Measurements from ENCODE around the gene ANKRD2. TPM values are rescaled to one million over a fixed set of nuclear protein-coding genes. Genes with fewer than 3 reads are reported as not detected.
"Not testable (repeated sequence)": the region's sequence is repeated elsewhere in the genome, so short reads cannot be mapped to it uniquely, and the experiment has no call there.

The ANKRD2 gene
- total RNA-seq, 1 experiment from 2014 or later, result 5.8 TPM

DNA sequence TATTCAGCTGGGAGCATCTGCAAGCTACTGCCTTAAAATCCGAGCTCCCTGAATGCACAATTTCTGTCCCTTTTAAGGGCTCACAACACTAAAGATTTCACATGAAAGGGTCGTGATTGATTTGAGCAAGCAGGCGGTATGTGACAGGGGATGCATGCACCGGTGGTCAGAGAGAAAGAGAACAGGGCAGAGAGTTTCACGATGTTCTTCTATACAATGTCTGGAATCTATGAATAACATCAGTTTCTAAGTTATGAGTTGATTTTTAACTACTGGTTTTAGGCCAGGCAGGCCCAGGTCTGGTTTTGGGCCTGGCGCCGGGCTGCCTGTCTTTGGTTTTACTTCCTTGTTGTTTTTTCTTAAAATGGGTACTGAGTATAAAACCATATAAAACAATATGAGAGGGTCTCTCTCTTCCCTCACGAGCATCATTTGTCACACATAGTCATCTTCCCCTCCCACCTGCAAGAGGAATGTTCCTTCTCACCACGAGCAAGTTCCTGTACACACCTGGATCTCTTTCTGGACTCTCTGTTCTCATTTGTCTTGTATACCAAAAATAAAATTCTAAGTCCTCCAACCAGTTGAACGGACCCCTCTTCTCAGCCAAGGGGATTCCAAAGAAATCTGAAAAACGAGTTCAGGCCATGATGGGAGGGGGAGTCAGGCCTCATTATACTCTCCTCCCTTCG, 11.0 kb upstream of the ANKRD2 start:
- H3K27me3 Mint-ChIP-seq (ENCODE audit: insufficient read depth, unreplicated experiment); H3K4me1 Mint-ChIP-seq (ENCODE audit: insufficient read depth, unreplicated experiment); DNase-seq (ENCODE audit: unreplicated experiment); BruUV-seq (replicated peaks); H3K27ac Mint-ChIP-seq (ENCODE audit: low read depth, unreplicated experiment); H3K36me3 Mint-ChIP-seq (ENCODE audit: insufficient read depth, unreplicated experiment); H3K4me3 Mint-ChIP-seq (ENCODE audit: unreplicated experiment); intact Hi-C loops (cut with micrococcal nuclease): not testable (repeated sequence)
- ChIA-PET CTCF (interaction anchor here (0.8 kb wide), 1 partner anchor 97 kb away, joined by 3 read pairs; no protein-coding TSS in a partner anchor), POLR2A (interaction anchor here (0.6 kb wide), 1 partner anchor 95 kb away, joined by 4 read pairs; no protein-coding TSS in a partner anchor)
- H3K9me3 Mint-ChIP-seq (ENCODE audit: unreplicated experiment), result peaks cover 19% of the 10 kb centered on the region

DNA sequence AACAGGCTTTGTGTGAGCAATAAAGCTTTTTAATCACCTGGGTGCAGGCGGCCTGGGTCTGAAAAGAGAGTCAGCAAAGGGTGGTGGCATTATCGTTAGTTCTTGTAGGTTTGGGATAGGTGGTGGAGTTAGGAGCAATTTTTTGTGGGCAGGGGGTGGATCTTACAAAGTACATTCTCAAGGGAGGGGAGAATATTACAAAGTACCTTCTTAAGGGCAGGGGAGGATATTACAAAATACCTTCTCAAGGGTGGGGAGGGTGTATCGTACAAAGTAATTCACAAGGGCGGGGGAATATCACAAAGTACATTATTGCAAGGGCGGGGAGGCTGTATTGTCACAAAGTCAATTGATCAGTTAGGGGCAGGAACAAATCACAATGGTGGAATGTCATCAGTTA, 10.2 kb upstream of the ANKRD2 start:
- H3K27me3 Mint-ChIP-seq (ENCODE audit: insufficient read depth, unreplicated experiment); DNase-seq (ENCODE audit: unreplicated experiment); H3K4me1 Mint-ChIP-seq (ENCODE audit: insufficient read depth, unreplicated experiment); BruUV-seq (replicated peaks); H3K4me3 Mint-ChIP-seq (ENCODE audit: unreplicated experiment); H3K36me3 Mint-ChIP-seq (ENCODE audit: insufficient read depth, unreplicated experiment); H3K27ac Mint-ChIP-seq (ENCODE audit: low read depth, unreplicated experiment); POLR2A ChIA-PET; intact Hi-C loops (cut with micrococcal nuclease): not testable (repeated sequence)
- CTCF ChIA-PET, result interaction anchor here (0.6 to 0.8 kb wide), 2 partner anchors 38 to 97 kb away, joined by 3 to 4 read pairs; no protein-coding TSS in a partner anchor
- peaks cover 19% of the 10 kb centered on the region for H3K9me3 Mint-ChIP-seq (ENCODE audit: unreplicated experiment)

DNA sequence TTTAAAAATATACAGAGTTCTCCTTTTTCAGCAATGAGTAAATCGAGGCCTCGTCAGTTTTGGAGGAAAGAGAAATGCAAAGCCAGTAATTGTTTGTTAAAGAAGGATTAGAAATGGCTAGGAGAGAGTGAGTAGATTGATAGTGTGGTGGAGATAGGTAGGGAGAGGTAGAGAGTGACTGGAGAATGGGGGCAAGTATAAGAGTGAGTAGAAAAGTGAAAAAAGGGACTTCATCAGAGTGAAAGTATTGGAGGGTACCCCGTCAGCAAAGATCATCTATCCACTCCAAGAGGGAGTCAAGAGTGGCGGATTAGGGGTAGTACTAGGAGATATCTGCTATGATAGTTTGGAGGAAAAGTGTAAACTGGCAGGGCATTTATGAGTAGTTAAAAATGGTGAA, 9.2 kb upstream of the ANKRD2 start:
- TF ChIP-seq, protein P1, sequence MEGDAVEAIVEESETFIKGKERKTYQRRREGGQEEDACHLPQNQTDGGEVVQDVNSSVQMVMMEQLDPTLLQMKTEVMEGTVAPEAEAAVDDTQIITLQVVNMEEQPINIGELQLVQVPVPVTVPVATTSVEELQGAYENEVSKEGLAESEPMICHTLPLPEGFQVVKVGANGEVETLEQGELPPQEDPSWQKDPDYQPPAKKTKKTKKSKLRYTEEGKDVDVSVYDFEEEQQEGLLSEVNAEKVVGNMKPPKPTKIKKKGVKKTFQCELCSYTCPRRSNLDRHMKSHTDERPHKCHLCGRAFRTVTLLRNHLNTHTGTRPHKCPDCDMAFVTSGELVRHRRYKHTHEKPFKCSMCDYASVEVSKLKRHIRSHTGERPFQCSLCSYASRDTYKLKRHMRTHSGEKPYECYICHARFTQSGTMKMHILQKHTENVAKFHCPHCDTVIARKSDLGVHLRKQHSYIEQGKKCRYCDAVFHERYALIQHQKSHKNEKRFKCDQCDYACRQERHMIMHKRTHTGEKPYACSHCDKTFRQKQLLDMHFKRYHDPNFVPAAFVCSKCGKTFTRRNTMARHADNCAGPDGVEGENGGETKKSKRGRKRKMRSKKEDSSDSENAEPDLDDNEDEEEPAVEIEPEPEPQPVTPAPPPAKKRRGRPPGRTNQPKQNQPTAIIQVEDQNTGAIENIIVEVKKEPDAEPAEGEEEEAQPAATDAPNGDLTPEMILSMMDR (IDR thresholded peaks at IDR 0.05; ENCODE audit: unreplicated experiment), result no peak
- ChIA-PET CTCF (interaction anchor here (1.6 kb wide), 1 partner anchor 49 kb away, joined by 3 read pairs; no protein-coding TSS in a partner anchor), POLR2A (no interaction called here)
- Mint-ChIP-seq H3K36me3 (ENCODE audit: insufficient read depth, unreplicated experiment) (peaks cover 6% of the 10 kb centered on the region), H3K27me3 (ENCODE audit: insufficient read depth, unreplicated experiment) (no peaks in the 10 kb centered on the region), H3K9me3 (ENCODE audit: unreplicated experiment) (peaks cover 19% of the 10 kb centered on the region), H3K4me1 (ENCODE audit: insufficient read depth, unreplicated experiment) (peaks cover 7% of the 10 kb centered on the region), H3K27ac (ENCODE audit: low read depth, unreplicated experiment) (no peak overlapping the region), H3K4me3 (ENCODE audit: unreplicated experiment) (no peak overlapping the region)
- no TSS peak for BruUV-seq (replicated peaks)
- DNase-seq (ENCODE audit: unreplicated experiment), result no peak
- intact Hi-C loops (cut with micrococcal nuclease), result no loop called here

DNA sequence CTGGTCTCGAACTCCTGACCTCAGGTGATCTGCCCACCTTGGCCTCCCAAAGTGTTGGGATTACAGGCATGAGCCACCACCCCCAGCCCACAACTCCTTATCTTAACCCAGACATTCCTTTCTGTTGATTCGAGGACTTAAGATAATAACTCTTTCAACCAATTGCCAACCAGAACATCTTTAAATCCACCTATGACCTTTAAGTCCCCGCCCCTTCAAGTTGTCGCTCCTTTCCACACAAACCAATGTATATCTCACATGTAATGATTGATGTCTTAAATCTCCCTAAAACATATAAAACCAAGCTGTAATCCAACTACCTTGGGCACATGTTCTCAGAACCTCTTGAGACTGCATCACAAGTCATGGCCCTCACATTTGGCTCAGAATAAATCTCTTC, 7.8 kb upstream of the ANKRD2 start:
- H3K4me3 Mint-ChIP-seq (ENCODE audit: unreplicated experiment), result no peak overlapping the region
- H3K36me3 Mint-ChIP-seq (ENCODE audit: insufficient read depth, unreplicated experiment), result peaks cover 9% of the 10 kb centered on the region
- no peaks in the 10 kb centered on the region for H3K27me3 Mint-ChIP-seq (ENCODE audit: insufficient read depth, unreplicated experiment)
- no TSS peak for BruUV-seq (replicated peaks)
- CTCF ChIA-PET, result interaction anchor here (1.1 to 2.2 kb wide), 4 partner anchors 11 to 102 kb away, joined by 3 to 13 read pairs (median 4); no protein-coding TSS in a partner anchor
- POLR2A ChIA-PET, result interaction anchor here (0.6 to 1.2 kb wide), 2 partner anchors 14 to 76 kb away, joined by 3 read pairs; no protein-coding TSS in a partner anchor
- H3K27ac Mint-ChIP-seq (ENCODE audit: low read depth, unreplicated experiment), result no peak overlapping the region
- no peak for DNase-seq (ENCODE audit: unreplicated experiment)
- TF ChIP-seq, protein P1 (IDR thresholded peaks at IDR 0.05; ENCODE audit: unreplicated experiment), result no peak
- intact Hi-C loops (cut with micrococcal nuclease), result no loop called here
- peaks cover 7% of the 10 kb centered on the region for H3K4me1 Mint-ChIP-seq (ENCODE audit: insufficient read depth, unreplicated experiment)
- peaks cover 19% of the 10 kb centered on the region for H3K9me3 Mint-ChIP-seq (ENCODE audit: unreplicated experiment)

DNA sequence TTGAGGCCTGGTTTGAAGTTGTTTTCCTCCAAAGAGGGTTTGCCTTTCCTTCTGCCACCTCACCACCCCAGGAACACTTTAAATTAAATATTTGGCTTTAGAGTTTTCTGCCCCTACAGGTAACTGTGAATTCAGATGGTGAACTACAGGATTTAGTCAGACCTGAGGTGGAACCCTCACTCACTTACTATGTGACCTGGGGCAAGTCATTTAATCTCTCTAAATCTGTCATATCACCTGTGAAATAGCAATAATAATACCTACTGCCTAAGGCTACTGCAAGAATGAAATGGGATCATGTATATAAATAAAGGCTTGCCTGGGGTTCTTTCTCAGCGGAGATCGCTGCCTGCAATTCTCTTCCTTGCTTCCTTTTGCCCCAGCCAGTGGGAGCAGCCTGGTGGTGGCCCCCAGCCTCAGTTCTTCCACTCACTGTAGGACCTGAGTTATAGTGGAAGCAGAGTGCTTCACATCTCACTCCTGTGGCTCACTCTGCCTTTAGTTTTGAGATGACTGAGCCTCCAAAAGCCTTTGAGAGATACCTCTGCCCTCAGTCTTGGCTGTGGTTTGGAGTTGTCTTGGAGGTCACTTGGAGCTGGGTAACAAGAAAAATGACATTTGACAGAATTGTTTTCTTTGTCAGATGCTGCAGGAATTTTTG, 6.1 kb upstream of the ANKRD2 start:
- peak overlapping the region; percentile 16 for H3K27ac Mint-ChIP-seq (ENCODE audit: low read depth, unreplicated experiment)
- H3K27me3 Mint-ChIP-seq (ENCODE audit: insufficient read depth, unreplicated experiment), result no peaks in the 10 kb centered on the region
- H3K9me3 Mint-ChIP-seq (ENCODE audit: unreplicated experiment), result peaks cover 19% of the 10 kb centered on the region
- H3K36me3 Mint-ChIP-seq (ENCODE audit: insufficient read depth, unreplicated experiment), result peaks cover 9% of the 10 kb centered on the region
- H3K4me1 Mint-ChIP-seq (ENCODE audit: insufficient read depth, unreplicated experiment), result peaks cover 12% of the 10 kb centered on the region
- no peak for DNase-seq (ENCODE audit: unreplicated experiment)
- ChIA-PET CTCF (interaction anchor here (0.5 to 12.4 kb wide), 7 partner anchors 13 to 477 kb away, joined by 3 to 373 read pairs (median 3); partner anchors contain the start of gene RRP12), POLR2A (interaction anchor here (0.7 to 1.6 kb wide), 3 partner anchors 43 to 1874 kb away, joined by 3 to 4 read pairs (median 4); no protein-coding TSS in a partner anchor)
- intact Hi-C loops (cut with micrococcal nuclease), result no loop called here
- TF ChIP-seq, protein P1 (IDR thresholded peaks at IDR 0.05; ENCODE audit: unreplicated experiment), result no peak
- BruUV-seq (replicated peaks), result no TSS peak
- H3K4me3 Mint-ChIP-seq (ENCODE audit: unreplicated experiment), result no peak overlapping the region
